Fibroblast of villous mesenchyme (primary cell): ENCODE measurements around the gene PLEKHF1. TPM values are rescaled to one million over a fixed set of nuclear protein-coding genes. Genes with fewer than 3 reads are reported as not detected.

Experiments used
- DNase-seq: peaks from one replicate; pipeline ENCODE4 v3.0.0-alpha.2; 2010; ENCODE audit warnings: low read depth
- H3K4me3 ChIP-seq: 2 replicates; pipeline ENCODE4 v1.5.1; 2011; ENCODE audit warnings: low read depth, mild to moderate bottlenecking, low read length
- CTCF ChIP-seq: IDR thresholded peaks from 2 replicates; pipeline ENCODE4 v1.5.1; 2012; ENCODE audit warnings: low read depth, mild to moderate bottlenecking, low read length; ENCODE audit not compliant: insufficient read depth
- total RNA-seq: library from RNA; depleted of rRNA; stranded (reverse); fragments of >200 nt; gene quantifications from 2 replicates; pipeline ENCODE4 v1.2.3, GENCODE V29; 2012

PLEKHF1 gene
- total RNA-seq, 1 donor: 9.9 TPM

- no peak overlapping the region for H3K4me3 ChIP-seq
- no peak for TF ChIP-seq CTCF
- DNase-seq: no peak
Measured at GRCh38 chr19:29620931-29621351, 44.3 kb upstream of the PLEKHF1 start.

- H3K4me3 ChIP-seq: no peak overlapping the region
- no peak for TF ChIP-seq CTCF
- DNase-seq: peak; percentile 4
Measured at GRCh38 chr19:29622166-29623070, 42.8 kb upstream of the PLEKHF1 start.

- no peak for DNase-seq
- no peak overlapping the region for H3K4me3 ChIP-seq
- TF ChIP-seq CTCF: no peak
Measured at GRCh38 chr19:29623726-29624488, 41.4 kb upstream of the PLEKHF1 start.

GRCh38 chr19:29624489-29625185 is 40.6 kb upstream of the PLEKHF1 start:
- TF ChIP-seq CTCF: no peak
- no peak for DNase-seq
- no peak overlapping the region for H3K4me3 ChIP-seq

GRCh38 chr19:29625186-29625651 is 40.0 kb upstream of the PLEKHF1 start:
- H3K4me3 ChIP-seq: no peak overlapping the region

More at GRCh38 chr19:29625186-29625651, 40.0 kb upstream of the PLEKHF1 start:
- DNase-seq: no peak
- no peak for TF ChIP-seq CTCF
